Gastrocnemius medialis (tissue), 4 donors: ENCODE data around the gene TACC3.

Source experiments
- CTCF ChIP-seq, 5 experiments: fragments of 450-650 bp in 3 of 5; fragments of 200-600 bp in 2 of 5; sonication (generic) in 2 of 5; IDR thresholded peaks in 4 of 5; conservative IDR thresholded peaks in 1 of 5; 1 replicate in 4 of 5; 2 replicates in 1 of 5; pipeline ENCODE4 v1.5.1; 2016 to 2019; ENCODE audit warnings: antibody characterized with exemption in 5 of 5, mild to moderate bottlenecking in 3 of 5, moderate library complexity in 3 of 5
- POLR2A ChIP-seq, 2 donors: fragments of 450-650 bp; IDR thresholded peaks; one replicate each; pipeline ENCODE4 v1.6.1; 2017; ENCODE audit warnings: antibody characterized with exemption in 2 of 2, mild to moderate bottlenecking in 2 of 2, moderate library complexity in 2 of 2

- no peak for TF ChIP-seq CTCF (IDR thresholded peaks at IDR 0.05 in 4 of 5, conservative IDR thresholded peaks at IDR 0.05 in 1 of 5)
- TF ChIP-seq POLR2A (IDR thresholded peaks at IDR 0.05) = no peak
Measured at GRCh38 chr4:1750381-1751154, 29.2 kb downstream of the TACC3 start.
